GM21526 (cell line): ENCODE measurements around the gene PADI1.

Experiments used
- ATAC-seq: cut with Tn5 transposase; IDR thresholded peaks from one replicate; pipeline ENCODE4 v1.9.1; 2021; ENCODE audit warnings: moderate library complexity; ENCODE audit not compliant: unreplicated experiment, low FRiP score

The PADI1 gene

DNA sequence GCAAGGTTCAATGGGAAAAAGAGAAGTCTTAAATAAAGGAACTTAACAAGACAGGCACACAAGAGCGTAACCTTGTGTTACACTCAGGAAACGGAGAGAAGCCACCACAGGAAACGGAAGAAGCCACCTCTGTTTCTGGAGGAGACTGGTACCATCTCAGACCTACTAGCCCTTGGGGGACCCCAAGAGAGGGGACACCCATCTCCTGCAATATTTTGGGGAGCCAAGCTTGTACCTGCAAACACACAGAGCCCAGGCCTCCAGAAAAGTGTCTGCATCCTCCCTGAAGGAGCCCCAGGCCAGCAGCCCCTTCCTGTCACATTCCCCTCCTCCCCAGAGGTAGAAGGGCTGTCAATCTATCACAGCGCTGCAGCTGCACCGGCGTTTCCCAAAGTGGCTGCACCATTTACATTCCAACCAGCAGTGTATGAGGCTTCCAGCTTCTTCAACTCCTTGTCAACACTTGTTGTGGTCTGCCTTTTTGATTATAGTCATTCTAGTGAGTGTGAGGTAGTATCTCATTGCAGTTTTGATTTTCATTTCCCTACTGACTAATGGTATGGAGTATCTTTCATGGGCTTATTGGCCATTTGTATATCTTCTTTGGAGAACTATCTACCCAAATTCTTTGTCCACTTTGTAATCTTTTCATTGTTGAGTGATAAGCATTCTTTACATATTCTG is 23.0 kb upstream of the PADI1 start:
- no peak for ATAC-seq

DNA sequence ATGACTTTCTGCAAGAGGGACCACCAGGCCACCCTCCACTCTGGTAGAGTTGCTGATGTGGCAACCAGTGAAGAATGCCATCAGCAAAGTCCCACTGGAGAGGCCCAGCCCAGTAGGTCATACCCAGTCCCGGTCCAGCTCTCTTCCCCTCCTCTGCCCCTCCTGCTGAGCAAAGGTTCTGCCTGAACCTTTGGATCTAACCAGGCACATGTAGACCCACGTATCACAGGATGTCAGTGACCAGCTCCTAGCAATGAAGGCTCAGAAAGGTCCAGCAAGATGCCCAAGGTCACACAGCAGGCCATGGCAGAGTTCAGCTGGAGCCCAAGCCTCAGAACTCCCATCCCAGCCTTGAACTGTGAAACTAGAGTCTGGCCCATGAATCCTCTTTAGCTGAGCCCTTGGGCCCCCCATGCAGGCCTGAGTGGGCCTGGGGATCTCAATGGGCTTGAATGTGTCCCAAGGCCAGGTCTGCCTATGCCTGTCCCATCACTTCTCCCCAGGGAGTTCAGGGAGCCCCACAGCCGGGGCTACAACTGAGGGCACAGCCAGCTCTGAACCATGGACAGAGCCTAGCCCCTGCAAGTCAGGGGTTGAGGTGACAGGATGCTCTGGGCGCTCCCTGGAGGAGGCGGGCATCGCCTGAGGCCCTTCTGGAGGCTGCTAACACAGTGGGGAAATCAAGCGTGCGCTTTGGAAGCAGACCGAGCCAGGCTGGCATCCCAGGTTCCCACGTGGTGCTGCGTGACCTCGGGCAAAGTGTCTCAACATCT is 21.4 kb upstream of the PADI1 start:
- ATAC-seq = no peak

DNA sequence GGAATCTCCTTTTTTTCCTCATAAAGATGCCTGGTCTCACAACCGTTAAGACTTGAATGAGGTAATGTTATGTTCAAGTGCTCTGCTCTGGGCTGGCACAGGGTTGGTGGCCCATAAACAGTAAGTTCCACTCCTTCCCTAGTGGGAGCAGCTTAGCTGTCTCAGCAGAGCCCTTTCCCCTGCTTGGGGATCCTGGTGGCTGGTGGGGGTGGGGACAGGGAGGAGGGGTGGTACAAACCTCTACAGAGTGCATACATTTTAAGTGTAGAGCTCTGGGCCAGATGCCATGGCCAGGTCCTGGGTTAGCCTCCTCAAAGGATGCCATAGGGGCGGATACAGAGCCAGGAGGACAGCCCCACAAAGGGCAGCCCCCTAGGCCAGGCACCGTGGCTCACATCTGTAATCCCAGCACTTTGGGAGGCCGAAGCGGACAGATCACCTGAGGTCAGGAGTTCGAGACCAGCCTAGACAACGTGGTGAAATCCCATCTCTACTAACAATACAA is 20.7 kb upstream of the PADI1 start:
- ATAC-seq = no peak

DNA sequence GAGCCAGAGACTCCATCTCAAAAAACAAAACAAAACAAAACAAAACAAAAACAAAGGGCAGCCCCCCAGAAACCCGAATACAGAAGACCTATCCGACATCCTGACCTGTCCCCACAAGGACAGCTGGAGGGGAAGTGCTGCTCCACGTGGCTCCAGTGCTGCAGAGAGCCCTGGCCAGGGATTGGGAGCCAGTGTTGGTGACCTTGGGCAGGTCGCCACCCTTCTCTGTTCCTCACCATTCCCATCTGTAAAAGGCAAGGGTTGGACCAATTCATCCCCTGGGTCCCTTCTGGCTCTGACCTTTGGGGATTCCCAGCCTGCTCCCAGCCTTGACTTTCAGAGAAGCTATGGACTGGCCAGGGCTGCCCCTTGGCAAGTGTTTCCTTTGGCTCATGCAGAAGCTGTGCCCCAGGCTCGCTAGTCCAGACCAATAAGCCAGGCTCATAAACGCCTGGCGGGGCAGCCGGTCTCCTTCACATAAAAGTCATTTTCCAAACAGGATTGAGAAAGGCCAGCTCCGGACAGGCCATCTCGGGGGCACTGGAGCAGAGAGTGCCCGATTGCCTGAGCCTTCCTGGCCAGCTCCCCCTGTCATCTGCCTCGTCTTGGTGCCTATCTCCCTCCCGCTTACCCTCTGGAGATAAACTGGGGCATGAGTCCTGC is 20.0 kb upstream of the PADI1 start:
- no peak for ATAC-seq

DNA sequence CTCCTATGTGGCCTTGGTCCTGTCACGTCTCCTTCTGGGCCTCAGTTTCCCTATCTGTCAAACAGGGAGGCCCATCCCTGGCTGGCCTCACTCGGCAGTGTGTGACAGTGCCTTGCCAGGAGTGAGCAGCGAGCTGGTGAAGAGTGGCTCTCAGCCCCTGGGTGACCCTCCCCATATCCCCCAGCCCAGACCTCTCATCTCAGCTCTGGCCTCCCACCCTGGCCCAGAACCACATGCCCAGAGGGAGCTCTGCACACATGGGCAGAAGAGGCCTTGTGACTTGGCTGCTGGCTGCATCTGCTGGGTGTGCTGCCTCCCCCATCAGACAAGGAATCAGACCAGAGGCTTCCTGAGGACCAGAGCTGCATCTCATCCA is 19.5 kb upstream of the PADI1 start:
- ATAC-seq = no peak

DNA sequence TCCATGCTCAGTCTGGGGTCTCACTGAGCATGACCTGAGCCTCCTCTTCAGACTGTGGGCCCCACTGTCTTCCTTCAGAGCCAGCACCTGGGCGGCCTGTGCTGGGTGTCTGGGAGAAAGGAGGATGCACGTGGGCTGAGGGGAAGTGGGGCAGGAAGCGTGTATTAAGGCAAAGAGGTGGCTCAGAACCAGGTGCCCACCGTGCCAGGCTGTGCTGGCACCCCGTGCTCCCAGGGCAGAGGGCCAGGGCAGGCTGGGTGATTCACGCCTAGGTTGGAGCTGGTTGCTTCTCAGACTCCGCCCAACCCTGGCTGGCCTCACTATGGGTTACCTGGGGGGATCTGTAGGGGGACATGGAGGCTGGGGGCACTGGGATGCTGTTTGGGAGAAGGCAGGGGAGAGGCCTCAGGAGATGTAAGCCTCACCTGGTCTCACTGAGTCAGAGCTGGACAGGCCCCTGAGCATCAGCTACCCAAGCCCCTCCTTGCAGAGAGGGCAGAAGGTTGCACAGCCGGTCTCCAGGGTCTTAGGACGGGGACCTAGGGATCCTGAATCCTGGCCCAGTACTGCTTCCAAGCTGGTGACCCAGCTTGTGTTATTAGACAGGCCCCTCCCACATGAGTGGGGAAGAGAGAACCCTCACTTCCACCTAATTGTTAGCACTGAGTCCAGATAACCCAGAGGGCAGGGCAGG is 18.6 kb upstream of the PADI1 start:
- no peak for ATAC-seq

DNA sequence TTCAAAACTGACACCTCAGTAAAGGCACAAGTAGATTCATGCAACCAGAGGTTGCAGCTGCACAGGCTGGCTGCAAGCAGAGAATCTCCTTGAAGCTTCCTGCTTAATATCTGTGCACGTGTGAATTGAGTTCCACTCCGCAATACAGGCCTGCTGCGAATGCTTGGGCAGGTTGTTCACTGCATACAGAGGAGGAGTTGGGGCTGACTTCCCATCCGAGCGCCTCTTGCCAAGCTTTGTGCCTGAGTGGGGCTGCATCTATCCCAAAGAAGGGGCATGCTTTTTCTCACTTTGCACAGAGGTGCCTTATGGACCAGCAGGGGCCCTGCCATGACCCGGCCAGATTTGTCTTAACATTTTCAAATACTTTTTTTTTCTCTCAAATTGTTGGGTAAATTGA is 17.9 kb upstream of the PADI1 start:
- no peak for ATAC-seq

DNA sequence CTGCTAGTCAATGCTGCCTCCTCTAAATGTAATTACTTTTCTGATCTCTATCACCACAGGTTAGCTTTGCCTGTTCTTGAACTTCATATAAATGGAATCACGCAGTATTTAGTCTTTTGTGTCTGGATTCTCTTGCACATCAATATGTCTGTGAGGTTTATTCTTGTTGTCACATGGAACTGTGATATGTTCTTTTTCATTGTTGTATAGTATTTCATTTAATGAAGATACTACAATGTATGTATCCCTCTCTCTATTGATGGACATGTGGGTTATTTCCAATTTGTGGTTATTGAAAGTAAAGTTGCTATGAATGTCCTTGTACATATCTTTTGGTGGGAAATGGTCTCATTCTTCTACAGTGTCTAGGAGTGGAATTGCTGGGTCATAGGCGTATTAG is 16.7 kb upstream of the PADI1 start:
- no peak for ATAC-seq

DNA sequence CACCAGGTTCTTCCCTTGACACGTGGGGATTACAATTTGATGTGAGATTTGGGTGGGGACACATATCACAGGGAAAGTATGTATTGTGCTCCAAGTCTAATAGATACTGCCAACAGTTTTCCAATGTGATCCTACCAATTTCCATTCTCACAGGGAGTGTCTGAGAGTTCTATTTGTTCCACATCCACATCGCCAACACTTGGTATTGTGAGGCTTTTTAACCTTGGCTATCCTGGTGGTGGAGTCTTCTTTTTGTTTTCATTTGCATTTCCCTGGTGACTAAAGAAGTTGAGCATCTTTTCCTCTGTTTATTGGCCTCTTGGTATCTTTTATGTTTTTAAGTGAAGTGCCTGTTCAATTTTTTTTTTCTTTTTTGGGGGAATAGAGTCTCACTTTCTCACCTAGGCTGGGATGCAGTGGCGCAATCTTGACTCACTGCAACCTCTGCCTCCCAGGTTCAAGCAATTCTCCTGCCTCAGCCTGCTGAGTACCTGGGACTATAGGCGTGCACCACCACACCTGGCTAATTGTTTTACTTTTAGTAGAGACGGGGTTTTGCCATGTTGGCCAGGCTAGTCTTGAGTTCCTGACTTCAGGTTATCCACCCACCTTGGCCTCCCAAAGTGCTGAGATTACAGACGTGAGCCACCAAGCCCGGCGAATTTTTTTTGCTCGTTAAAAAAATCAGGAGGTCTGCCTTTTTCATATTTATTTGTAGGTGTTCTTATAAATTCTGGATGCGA is 15.9 kb upstream of the PADI1 start:
- no peak for ATAC-seq

DNA sequence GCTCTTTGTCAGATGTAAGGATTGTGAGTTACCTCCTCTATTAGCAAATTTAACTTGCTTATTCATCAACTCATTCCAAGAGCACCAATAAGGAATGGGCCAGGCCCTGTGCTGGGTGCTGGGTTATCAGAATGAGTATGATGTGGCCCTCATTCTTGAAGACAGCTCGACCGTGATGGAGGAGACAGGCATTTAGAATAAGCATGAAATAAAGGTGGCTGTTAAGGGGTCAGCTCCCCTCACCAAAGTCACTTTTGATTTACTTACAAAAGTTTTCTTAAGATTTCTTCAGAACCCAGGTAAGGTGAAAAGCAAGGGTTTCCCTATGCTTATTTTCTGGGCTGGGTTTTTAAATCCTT is 15.3 kb upstream of the PADI1 start:
- no peak for ATAC-seq

DNA sequence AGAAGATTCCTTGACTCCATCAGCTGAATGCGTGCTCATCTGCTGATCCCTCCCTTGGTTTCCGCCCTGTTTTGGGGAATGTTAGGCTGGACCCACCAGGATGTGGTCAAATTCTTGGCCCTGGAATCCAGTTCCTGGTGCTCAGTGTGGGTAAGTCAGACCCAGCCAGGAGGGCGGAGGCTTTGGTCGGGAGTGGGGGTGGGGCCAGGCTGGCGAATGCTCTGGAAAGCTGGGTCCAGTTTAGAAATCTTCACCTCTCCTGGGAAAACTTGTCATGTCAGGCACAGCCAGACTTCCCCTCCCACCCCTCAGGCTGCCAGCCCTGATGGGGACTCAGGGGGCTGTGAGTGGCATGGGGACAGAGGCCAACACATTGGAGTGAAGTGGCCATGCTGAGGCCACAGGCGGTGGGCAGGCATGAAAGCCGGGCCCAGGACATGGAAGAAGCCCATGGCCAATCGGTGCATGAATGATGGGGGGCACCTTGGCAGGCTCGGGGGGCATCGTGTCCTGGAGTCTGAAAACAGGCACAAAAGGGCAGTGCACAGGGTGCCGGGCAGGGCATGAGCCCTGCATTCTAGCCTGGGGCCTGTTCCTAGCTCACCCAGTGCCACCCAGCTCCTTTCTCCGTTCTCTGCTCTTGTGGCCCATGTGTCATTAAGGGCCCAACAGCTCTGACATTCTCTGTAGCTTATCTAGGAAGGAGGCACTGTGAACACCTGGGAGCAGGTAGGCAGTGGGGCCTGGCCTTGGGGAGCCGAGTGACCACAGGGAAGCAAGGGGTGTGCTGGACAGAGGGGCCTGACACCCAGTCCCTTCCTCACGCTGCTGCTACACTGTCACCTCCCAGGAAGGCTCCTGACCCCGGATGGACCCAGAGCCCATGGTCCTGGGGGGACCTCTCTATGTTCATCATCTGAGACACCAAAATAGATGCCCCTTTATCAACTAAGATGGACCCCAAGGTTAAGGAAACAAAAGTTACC is 14.6 kb upstream of the PADI1 start:
- no peak for ATAC-seq

DNA sequence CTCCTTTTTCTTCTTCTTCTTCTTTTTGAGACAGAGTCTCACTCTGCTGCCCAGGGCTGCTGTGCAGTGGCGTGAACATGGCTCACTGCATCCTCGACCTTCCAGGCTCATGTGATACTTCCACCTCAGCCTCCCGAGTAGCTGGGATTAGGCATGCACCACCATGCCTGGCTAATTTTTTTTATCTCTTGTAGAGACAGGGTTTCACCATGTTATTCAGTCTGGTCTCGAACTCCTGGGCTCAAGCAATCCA is 13.0 kb upstream of the PADI1 start:
- no peak for ATAC-seq

DNA sequence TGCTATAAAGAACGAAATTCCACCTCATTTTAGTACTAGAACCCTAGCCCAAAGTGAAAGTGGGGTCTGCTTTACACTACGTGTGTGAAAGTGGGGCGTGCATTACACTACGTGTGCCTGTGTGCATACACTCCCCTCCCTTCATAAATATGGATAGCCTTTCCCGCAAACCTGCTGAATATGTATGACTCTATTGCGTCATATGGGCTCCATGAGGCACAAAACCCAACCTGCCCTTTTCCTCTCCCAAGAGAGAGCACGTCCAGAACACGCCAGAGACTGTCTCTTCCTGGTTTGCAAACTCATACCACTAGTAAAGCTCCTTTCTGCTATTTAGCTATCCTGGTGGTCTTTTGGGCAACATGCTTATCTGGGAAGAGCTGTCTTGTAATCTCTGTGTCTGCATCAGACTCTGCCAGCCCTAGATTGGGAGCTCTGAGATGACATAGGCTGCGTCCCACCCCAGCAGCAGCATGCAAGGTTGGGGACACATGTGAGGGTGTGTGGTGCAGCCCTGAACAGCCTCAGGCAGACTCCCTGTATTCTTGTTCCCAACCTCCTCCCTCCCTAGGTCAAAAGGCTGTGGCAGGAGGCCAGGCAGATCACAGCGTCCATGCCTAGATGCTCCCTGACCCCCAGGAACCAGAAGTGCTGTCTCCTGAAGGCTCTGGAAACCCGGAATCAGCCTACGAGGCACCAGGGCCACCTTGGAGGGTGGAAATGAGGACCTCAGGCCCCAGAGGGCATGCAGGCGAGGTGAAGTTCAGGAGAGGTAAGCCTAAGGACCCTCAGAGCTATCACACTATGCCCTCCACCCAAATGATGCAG is 12.3 kb upstream of the PADI1 start:
- no peak for ATAC-seq

DNA sequence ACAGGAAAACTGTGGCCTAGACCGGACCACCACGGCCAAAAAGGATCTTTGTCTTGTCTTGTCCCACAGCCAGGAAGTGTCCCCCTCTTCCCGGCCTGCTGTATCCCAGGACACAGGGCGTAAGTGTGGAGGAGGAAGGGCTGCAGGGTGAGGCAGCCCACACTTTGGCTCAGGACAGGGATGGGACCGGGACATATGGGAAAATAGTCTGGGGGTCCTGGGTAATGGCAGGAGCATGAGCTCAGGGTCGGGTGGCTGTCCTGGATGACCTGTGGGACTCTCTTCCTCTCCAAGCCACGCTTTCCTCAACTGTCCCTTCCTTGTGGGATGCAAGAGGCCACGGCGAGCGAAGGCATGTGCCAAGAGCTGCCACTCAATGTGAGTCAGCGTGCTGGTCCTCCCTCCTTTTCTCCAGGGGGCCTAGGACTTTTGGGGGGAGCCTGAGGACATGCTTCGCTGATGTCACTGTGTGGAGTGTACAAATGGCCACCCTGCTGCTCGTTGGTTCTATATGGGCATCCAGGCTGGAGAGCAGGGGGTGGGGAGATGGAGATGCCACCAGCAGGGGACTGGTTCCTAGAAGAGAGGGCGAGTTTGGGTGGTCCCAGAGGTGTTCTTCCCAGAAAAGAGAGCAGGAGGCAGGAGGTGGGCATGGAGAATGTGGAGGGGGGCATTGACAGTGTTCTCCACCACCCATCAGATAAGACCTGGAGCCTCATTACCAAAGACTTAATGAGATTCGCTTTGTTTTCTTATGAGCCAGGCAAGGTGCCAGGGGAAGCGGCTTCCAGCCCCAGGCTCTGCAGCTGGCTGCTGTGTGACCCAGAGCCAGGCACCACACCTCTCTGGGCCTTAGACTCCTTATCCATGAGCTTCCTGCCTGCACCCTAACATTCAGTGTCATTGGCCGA is 11.5 kb upstream of the PADI1 start:
- ATAC-seq = no peak

DNA sequence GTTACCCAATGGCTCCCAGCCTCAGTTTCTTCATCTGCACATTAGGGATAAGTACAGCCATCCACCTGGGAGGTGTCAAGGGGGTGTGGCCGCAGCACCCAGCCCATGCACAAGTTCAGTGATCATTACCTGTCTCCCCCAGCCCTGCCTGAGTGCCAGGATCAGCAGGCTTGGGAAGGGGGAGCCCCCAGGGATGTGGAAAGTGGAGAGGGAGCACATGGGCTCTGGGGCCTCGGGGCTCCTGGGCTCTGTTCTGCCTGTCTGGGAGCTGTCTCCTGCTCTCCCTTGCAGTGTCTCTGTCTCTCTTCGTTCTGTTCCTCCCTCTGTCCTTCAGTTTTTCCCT is 10.8 kb upstream of the PADI1 start:
- no peak for ATAC-seq

DNA sequence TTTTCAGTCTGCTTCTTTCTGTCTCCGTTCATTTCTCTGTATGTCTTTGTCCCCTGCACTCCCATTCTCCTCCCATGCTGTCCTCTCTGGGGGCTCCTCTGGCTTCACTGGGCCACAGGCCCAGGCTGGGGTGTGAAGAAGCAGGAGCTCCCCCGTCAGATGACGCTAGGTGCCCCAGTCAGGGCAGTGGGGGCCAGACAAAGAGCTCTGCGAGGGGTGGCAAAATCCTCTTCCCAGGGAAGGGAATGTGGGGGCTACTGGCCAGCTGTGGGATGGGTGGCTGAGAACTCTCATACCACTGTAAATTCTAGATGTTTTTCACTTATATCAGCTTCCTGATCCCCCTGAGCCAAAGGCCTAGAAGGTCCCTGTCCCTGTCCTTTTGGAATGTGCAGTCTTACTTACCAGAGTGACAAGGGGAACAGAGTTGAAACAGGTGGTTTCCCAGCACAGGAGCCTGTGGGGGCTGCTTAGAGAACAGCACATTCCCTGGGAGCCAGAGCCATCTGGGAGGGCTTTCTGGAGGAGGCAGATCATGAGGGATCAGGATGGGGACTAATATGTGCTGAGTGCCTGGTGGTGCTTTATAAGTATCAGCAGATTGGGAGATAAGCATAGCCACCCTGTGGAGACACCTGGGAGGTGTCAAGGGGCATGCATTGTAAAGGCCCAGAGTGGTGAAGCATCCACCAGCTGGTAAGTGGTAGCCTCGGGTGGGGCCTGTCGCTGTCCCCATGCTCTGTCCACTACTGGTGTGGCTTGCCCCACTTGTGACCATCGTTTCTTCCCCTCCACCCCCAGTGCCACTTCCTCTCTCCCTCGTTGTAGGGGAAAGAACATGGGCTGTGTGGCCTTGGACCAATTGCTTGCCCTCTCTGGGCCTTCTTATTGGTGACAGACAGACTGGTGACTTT is 10.1 kb upstream of the PADI1 start:
- no peak for ATAC-seq

DNA sequence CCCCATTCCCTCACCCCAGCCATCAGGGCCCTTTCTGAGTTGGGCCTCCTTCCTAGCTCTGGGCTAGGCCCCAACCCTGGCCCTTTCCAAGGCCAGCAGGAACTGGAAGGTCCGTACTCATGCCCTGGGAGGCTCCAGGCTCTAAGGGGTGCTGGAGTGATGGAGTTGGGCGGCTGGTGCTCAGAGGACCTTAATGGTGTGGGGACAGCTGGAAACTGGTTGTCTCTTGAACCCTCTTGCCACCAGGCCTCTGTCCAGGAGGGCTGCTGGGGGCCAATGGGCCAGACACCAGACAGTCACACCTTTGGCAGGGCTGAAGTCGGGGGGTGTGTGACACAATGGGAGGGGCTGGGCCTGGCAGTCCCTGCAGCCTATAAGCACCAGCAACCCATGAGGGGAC is 9.2 kb upstream of the PADI1 start:
- no peak for ATAC-seq
